Measurements from ENCODE around the gene GMPR2. TPM values are rescaled to one million over a fixed set of nuclear protein-coding genes. Genes with fewer than 3 reads are reported as not detected.
A peak's percentile ranks its signal among the peaks of the same experiment; 100 is the strongest.

GMPR2 gene
- total RNA-seq, 2 experiments from 2014 or later, result 45.6 to 49.3 TPM

- POLR2A ChIA-PET, result interaction anchor here (1.1 to 2.4 kb wide), 4 partner anchors 22 to 76 kb away, joined by 3 to 17 read pairs (median 4); partner anchors contain the start of genes CHMP4A and LTB4R
- no peak overlapping the region for H3K4me3 Mint-ChIP-seq
- intact Hi-C loops (cut with micrococcal nuclease), result no loop called here
- peaks cover 66% of the 10 kb centered on the region for H3K4me1 Mint-ChIP-seq (ENCODE audit: low read depth)
- CTCF ChIA-PET, result interaction anchor here (1.2 to 27.8 kb wide), 6 partner anchors 7 to 75 kb away, joined by 3 to 873 read pairs (median 13); partner anchors contain the start of genes CIDEB, DHRS1, IRF9 and LTB4R
- no peak for ATAC-seq
- H3K27ac Mint-ChIP-seq, result peak overlapping the region; percentile 65
- H3K36me3 Mint-ChIP-seq (ENCODE audit: low read depth), result peaks cover 56% of the 10 kb centered on the region
- H3K9me3 Mint-ChIP-seq, result no peaks in the 10 kb centered on the region
- DNase-seq, result no peak
- no peak for TF ChIP-seq CTCF (IDR thresholded peaks at IDR 0.05)
- no peaks in the 10 kb centered on the region for H3K27me3 Mint-ChIP-seq
Observed at GRCh38 chr14:24235804-24236688, 3.3 kb downstream of the GMPR2 start.

GRCh38 chr14:24236689-24237462 lies 4.1 kb downstream of the GMPR2 start:
- no peak for DNase-seq
- no peak for TF ChIP-seq CTCF (IDR thresholded peaks at IDR 0.05)
- ChIA-PET POLR2A (interaction anchor here (1.0 to 2.4 kb wide), 4 partner anchors 10 to 75 kb away, joined by 3 to 17 read pairs (median 4); partner anchors contain the start of genes CHMP4A and LTB4R), CTCF (interaction anchor here (1.0 to 27.8 kb wide), 5 partner anchors 21 to 146 kb away, joined by 3 to 873 read pairs (median 4); partner anchors contain the start of genes CIDEB, DHRS1, LTB4R and LTB4R2)
- intact Hi-C loops (cut with micrococcal nuclease), result no loop called here
- no peak for ATAC-seq
- peaks cover 57% of the 10 kb centered on the region for H3K36me3 Mint-ChIP-seq (ENCODE audit: low read depth)
- H3K4me1 Mint-ChIP-seq (ENCODE audit: low read depth), result peaks cover 64% of the 10 kb centered on the region
- no peaks in the 10 kb centered on the region for H3K9me3 Mint-ChIP-seq
- no peak overlapping the region for H3K4me3 Mint-ChIP-seq
- H3K27me3 Mint-ChIP-seq, result no peaks in the 10 kb centered on the region
- peak overlapping the region; percentile 9 for H3K27ac Mint-ChIP-seq

- ChIA-PET CTCF (interaction anchor here (1.0 to 27.8 kb wide), 4 partner anchors 36 to 146 kb away, joined by 3 to 873 read pairs (median 4); partner anchors contain the start of genes CIDEB, DHRS1, LTB4R and LTB4R2), POLR2A (interaction anchor here (0.6 to 1.5 kb wide), 5 partner anchors 9 to 129 kb away, joined by 3 to 4 read pairs (median 3); partner anchors contain the start of gene LTB4R)
- DNase-seq (no peak), ATAC-seq (no peak)
- intact Hi-C loops (cut with micrococcal nuclease), result no loop called here
- Mint-ChIP-seq H3K4me3 (no peak overlapping the region), H3K36me3 (ENCODE audit: low read depth) (peaks cover 57% of the 10 kb centered on the region), H3K9me3 (no peaks in the 10 kb centered on the region), H3K27me3 (no peaks in the 10 kb centered on the region), H3K4me1 (ENCODE audit: low read depth) (peaks cover 64% of the 10 kb centered on the region), H3K27ac (peak overlapping the region; percentile 69)
- no peak for TF ChIP-seq CTCF (IDR thresholded peaks at IDR 0.05)
Observed at GRCh38 chr14:24237463-24237955, 4.8 kb downstream of the GMPR2 start.

- Mint-ChIP-seq H3K4me3 (no peak overlapping the region), H3K27me3 (no peaks in the 10 kb centered on the region), H3K36me3 (ENCODE audit: low read depth) (peaks cover 57% of the 10 kb centered on the region), H3K4me1 (ENCODE audit: low read depth) (peaks cover 66% of the 10 kb centered on the region), H3K9me3 (no peaks in the 10 kb centered on the region), H3K27ac (peak overlapping the region; percentile 69)
- DNase-seq (no peak), ATAC-seq (no peak)
- ChIA-PET CTCF (interaction anchor here (1.0 to 27.8 kb wide), 3 partner anchors 42 to 147 kb away, joined by 3 to 873 read pairs (median 4); partner anchors contain the start of genes CIDEB, DHRS1, LTB4R and LTB4R2), POLR2A (interaction anchor here (0.6 to 1.7 kb wide), 7 partner anchors 9 to 128 kb away, joined by 3 to 4 read pairs (median 3); no protein-coding TSS in a partner anchor)
- TF ChIP-seq CTCF (IDR thresholded peaks at IDR 0.05), result no peak
- intact Hi-C loops (cut with micrococcal nuclease), result no loop called here
Observed at GRCh38 chr14:24238123-24238522, 5.4 kb downstream of the GMPR2 start.
